GM06990 (cell line): ENCODE data around the gene TYW1B.
"Not testable (repeated sequence)": the region's sequence is repeated elsewhere in the genome, so short reads cannot be mapped to it uniquely, and the experiment has no call there.

ENCODE experiments used
- DNase-seq: peaks from one replicate; pipeline ENCODE4 v3.0.0-alpha.2; 2011; ENCODE audit not compliant: insufficient read length; ENCODE audit errors: extremely low read depth
- H3K27me3 ChIP-seq: replicated peaks from 2 replicates; pipeline ENCODE4 v1.6.0; 2011; ENCODE audit warnings: low read length; ENCODE audit not compliant: control insufficient read depth, insufficient read depth
- H3K36me3 ChIP-seq: 2 replicates; pipeline ENCODE4 v1.5.1; 2011; ENCODE audit warnings: low read length; ENCODE audit not compliant: control insufficient read depth, insufficient read depth
- H3K4me3 ChIP-seq: replicated peaks from 2 replicates; pipeline ENCODE4 v1.5.1; 2011; ENCODE audit warnings: low read depth, mild to moderate bottlenecking, control low read depth, low read length
- TF ChIP-seq, protein P1 (sequence below): IDR thresholded peaks from 2 replicates; pipeline ENCODE4 v1.5.1; 2011; ENCODE audit warnings: low read length, control low read depth, mild to moderate bottlenecking, inconsistent platforms; ENCODE audit not compliant: insufficient read depth, poor library complexity, severe bottlenecking

The TYW1B gene

DNA sequence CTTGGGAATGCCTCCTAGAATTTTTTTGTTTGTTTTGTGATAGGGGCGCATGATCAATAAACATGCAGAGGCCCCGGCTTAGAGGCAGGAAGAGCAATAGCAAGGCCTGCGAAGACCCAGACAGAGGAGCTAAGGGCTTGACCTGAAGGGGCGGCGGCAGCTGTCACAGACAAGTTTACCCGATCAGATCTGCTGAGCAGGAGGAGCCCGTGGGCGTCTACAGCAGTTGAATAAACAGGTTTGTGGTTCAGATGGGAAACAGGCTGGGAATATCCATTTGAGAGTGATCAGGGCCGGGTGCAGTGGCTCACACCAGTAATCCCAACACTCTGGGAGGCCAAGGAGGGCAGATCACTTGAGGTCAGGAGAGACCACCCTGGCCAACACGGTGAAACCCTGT, 289.9 kb downstream of the TYW1B start:
- TF ChIP-seq, protein P1, sequence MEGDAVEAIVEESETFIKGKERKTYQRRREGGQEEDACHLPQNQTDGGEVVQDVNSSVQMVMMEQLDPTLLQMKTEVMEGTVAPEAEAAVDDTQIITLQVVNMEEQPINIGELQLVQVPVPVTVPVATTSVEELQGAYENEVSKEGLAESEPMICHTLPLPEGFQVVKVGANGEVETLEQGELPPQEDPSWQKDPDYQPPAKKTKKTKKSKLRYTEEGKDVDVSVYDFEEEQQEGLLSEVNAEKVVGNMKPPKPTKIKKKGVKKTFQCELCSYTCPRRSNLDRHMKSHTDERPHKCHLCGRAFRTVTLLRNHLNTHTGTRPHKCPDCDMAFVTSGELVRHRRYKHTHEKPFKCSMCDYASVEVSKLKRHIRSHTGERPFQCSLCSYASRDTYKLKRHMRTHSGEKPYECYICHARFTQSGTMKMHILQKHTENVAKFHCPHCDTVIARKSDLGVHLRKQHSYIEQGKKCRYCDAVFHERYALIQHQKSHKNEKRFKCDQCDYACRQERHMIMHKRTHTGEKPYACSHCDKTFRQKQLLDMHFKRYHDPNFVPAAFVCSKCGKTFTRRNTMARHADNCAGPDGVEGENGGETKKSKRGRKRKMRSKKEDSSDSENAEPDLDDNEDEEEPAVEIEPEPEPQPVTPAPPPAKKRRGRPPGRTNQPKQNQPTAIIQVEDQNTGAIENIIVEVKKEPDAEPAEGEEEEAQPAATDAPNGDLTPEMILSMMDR: no peak

DNA sequence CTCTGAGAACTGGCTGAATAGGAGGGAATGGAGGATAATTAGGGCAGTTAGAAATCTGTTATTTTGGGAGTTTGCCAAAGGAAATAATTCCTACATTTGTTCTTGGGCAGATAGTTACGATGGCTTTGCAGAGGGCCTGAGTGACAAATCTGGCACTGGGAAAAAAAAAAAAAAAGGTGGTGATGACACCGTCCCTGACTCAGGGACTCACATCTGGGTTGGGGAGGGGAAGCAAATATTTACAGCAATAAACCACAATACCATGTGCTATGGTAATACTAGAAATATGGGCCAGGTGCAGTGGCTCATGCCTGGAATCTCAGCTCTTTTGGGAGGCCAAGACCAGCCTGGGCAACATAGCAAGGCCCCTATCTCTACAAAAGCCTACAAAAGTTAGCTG, 292.0 kb downstream of the TYW1B start:
- H3K36me3 ChIP-seq, DNase-seq, H3K4me3 ChIP-seq, H3K27me3 ChIP-seq: not testable (repeated sequence)

More for the DNA sequence above, 289.9 kb downstream of the TYW1B start:
- Histone ChIP-seq H3K27me3 (no peaks in the 10 kb centered on the region), H3K36me3 (no peaks in the 10 kb centered on the region), H3K4me3 (no peak overlapping the region)
- no peak for DNase-seq

DNA sequence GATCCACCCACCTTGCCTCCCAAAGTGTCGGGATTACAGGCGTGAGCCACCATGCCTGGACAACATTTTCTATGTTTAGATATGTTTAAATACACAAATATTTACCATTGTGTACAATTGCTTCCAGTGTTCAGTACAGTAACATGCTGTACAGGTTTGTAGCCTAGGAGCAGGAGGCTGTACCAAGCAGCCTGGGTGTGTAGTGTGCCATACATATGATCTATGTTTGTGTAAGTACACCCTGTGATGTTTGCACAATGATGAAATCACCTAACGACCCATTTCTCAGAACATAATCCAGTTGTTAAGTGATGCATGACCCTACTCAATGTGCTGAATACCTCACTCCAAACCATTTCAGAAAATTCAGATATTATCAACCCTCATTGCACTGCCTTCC, 297.0 kb downstream of the TYW1B start:
- not testable (repeated sequence) for DNase-seq, H3K4me3 ChIP-seq, H3K27me3 ChIP-seq, H3K36me3 ChIP-seq
